ENCODE data around the gene C11orf42.

- TF ChIP-seq, protein P1, sequence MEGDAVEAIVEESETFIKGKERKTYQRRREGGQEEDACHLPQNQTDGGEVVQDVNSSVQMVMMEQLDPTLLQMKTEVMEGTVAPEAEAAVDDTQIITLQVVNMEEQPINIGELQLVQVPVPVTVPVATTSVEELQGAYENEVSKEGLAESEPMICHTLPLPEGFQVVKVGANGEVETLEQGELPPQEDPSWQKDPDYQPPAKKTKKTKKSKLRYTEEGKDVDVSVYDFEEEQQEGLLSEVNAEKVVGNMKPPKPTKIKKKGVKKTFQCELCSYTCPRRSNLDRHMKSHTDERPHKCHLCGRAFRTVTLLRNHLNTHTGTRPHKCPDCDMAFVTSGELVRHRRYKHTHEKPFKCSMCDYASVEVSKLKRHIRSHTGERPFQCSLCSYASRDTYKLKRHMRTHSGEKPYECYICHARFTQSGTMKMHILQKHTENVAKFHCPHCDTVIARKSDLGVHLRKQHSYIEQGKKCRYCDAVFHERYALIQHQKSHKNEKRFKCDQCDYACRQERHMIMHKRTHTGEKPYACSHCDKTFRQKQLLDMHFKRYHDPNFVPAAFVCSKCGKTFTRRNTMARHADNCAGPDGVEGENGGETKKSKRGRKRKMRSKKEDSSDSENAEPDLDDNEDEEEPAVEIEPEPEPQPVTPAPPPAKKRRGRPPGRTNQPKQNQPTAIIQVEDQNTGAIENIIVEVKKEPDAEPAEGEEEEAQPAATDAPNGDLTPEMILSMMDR (IDR thresholded peaks at IDR 0.05): no peak
- TF ChIP-seq POLR2A (IDR thresholded peaks at IDR 0.05): no peak
Measured at GRCh38 chr11:6225024-6225423, 19.7 kb downstream of the C11orf42 start.

All from testis (tissue), 2 donors.